Right cardiac atrium (tissue), 5 donors: Measurements from ENCODE around the gene NECTIN3. TPM values are rescaled to one million over a fixed set of nuclear protein-coding genes. Genes with fewer than 3 reads are reported as not detected.

Experiments
- ATAC-seq, 2 donors: fragments of 200-7000 bp; cut with Tn5 transposase; one replicate each; pipeline versions ENCODE4 v1.8.0 to v1.9.1; 2020; ENCODE audit warnings: moderate library complexity in 2 of 2, mild to moderate bottlenecking in 1 of 2
- DNase-seq, 3 donors: peaks; one replicate each; pipeline ENCODE4 v3.0.0-alpha.2; 2020
- H3K27ac ChIP-seq: one replicate; pipeline ENCODE4 v1.5.1; 2013; ENCODE audit warnings: mild to moderate bottlenecking, low read length, control low read depth, moderate library complexity
- H3K27me3 ChIP-seq: one replicate; pipeline ENCODE4 v1.6.1; 2013; ENCODE audit not compliant: control insufficient read depth, insufficient read depth
- H3K4me1 ChIP-seq: one replicate; pipeline ENCODE4 v1.6.1; 2013; ENCODE audit warnings: low read length; ENCODE audit not compliant: control insufficient read depth, insufficient read depth
- H3K4me3 ChIP-seq: one replicate; pipeline ENCODE4 v1.5.1; 2013; ENCODE audit warnings: low read length, control low read depth
- H3K9me3 ChIP-seq: one replicate; pipeline ENCODE4 v1.6.1; 2013; ENCODE audit warnings: low read length; ENCODE audit not compliant: control insufficient read depth
- WGBS: extraction: QIAGEN DNeasy Blood & Tissue Kit; methylation state at CpG from one replicate; pipeline ENCODE4 v1.1.7; 2013; 5-methylcytosine and 5-hydroxymethylcytosine counted together
- intact Hi-C, 4 donors: fragments of 100-400 bp; cut with DNase I; formaldehyde crosslinking; loops; one replicate each; pipeline versions ENCODE4 v1.11.0 to v1.14.0; 2022 to 2023
- polyA plus RNA-seq: library from polyadenylated mRNA; stranded (reverse); fragments of 200-250 nt; gene quantifications from one replicate; pipeline ENCODE4 v1.2.3, GENCODE V29; 2013
- total RNA-seq, 4 donors: library from RNA; stranded (reverse); fragmentation: NEBNext Ultra II Directional; extraction: Animal tissue kit (Norgen Biotek cat#: 25700); gene quantifications; one replicate each; pipeline ENCODE4 v1.2.1, GENCODE V29; 2021
- donor health status: healthy with polysubstance abuse.
- donor health status: DM: no; HTN: yes; CAD: no.
- donor health status: DM: no; HTN: no; CAD: no.
- donor health status: DM: no; HTN: yes; CAD: no; lungs with severe emphysema.
- donor health status: DM: yes; HTN: yes; CAD: no.

NECTIN3 gene
- total and polyA plus RNA-seq, 5 donors: 3.8 to 16.7 (median 14.9) TPM

DNA sequence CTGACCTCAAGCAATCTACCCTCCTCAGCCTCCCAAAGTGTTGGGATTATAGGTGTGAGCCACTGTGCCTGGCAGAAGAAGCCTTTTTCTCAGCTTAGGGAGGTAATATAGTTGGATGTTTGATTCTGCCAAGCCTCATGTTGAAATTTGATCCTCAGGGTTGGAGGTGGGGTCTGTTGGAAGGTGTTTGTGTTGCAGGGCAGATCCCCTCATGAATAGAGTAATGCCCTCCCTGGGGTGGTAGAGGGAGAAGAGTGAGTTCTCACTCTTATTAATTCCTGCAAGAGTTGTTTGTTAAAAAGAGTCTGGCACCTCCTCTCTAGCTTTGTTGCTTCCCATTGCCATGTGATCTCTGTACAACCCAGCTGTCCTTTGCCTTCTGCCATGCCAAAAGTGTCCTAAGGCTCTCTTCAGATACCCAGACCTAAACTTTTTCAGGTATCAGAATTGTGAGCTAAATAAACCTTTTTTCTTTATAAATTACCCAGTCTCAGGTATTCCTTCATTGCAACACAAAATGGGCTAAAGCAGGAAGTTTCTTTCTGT lies 16.4 kb downstream of the NECTIN3 start:
- Histone ChIP-seq H3K4me1 (peaks cover 3% of the 10 kb centered on the region), H3K27ac (no peak overlapping the region), H3K9me3 (no peaks in the 10 kb centered on the region), H3K27me3 (no peaks in the 10 kb centered on the region), H3K4me3 (no peak overlapping the region)
- ATAC-seq: no peak
- no peak for DNase-seq
- intact Hi-C loops: no loop called here

DNA sequence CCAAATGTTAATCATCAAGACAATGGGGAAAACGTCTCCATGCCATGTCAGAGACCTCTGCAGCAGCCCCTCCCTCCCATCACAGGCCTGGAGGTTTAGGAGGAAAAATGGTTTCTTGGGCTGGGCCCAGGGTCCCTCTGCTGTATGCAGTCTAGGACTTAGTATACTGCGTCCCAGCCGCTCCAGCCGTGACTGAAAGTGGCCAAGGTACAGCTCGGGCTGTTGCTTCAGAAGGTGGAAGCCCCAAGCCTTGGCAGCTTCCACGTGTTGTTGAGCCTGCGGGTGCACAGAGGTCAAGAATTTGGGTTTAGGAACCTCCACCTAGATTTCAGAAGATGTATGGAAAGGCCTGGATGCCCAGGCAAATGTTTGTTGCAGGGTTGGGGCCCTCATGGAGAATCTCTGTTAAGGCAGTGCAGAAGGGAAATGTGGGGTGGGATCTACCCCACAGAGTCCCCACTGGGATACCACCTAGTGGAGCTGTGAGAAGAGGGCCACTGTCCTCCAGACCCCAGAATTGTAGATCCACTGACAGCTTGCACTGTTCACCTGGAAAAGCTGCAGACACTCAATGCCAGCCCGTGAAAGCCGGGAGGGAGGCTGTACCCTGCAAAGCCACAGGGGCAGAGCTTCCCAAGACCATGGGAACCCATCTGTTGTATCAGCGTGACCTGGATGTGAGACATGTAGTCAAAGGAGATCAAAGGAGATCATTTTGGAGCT lies 25.0 kb downstream of the NECTIN3 start:
- Histone ChIP-seq H3K4me3 (no peak overlapping the region), H3K27me3 (no peaks in the 10 kb centered on the region), H3K27ac (no peak overlapping the region), H3K9me3 (no peaks in the 10 kb centered on the region), H3K4me1 (peaks cover 2% of the 10 kb centered on the region)
- intact Hi-C loops: no loop called here
- no peak for ATAC-seq
- 89% methylated on average over 10 of the region's 10 CpGs for WGBS
- no peak for DNase-seq

DNA sequence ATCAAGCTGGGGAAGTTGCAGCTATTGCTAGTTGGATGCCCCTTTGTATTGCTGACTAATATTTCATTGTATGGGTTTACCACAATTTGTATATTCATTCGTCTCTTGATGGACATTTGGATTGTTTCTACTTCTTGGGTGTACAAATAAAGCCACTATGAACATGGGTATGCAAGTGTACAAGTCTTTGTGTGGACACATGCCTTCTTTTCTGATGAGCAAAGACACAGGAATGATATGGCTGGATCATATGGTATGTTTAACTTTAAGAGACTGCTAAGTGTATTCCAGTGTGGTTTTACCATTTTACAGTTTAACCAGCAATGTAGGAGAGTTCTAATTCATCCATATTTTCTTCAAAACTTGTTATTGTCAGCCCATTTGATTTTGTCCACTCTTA lies 32.2 kb downstream of the NECTIN3 start:
- intact Hi-C loops: no loop called here
- no peak overlapping the region for H3K27ac ChIP-seq
- no peak overlapping the region for H3K4me3 ChIP-seq
- no peaks in the 10 kb centered on the region for H3K4me1 ChIP-seq
- H3K9me3 ChIP-seq: no peaks in the 10 kb centered on the region
- H3K27me3 ChIP-seq: no peaks in the 10 kb centered on the region
- no peak for ATAC-seq
- DNase-seq: no peak
- 87% methylated on average over 1 of the region's 1 CpG for WGBS

DNA sequence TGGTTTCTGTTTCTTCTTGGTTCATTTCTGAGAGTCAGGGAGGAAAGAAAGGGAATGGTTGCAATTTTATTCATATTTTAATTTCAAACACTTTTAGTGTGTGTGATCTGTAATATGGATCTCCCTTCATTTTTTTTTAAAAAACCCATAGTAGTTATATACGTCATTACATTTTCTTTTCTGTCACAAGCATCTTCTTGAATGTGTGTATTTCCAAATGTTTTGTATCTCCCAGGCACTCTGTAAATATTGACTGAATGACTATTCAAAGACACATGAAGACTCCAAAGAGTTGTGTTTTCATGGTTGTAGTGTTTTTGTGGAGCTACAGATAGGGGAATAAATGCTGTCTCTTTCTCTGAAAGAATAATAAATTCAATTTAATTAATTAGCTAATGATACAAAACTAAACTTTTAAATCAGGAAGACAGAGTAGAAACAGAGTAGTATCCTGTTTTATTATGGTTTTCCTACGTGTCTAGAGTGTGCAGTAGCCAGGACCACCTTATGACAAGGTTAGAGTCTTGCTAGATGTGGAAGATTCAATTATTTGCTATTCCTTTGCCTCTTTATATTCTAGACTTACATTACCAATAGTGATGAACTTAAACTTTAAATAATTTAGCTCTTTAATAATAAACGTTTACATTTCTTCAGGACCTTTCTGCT lies 35.5 kb downstream of the NECTIN3 start:
- no peaks in the 10 kb centered on the region for H3K27me3 ChIP-seq
- ATAC-seq: no peak
- no peaks in the 10 kb centered on the region for H3K9me3 ChIP-seq
- H3K4me3 ChIP-seq: no peak overlapping the region
- H3K27ac ChIP-seq: no peak overlapping the region
- DNase-seq: no peak
- no peaks in the 10 kb centered on the region for H3K4me1 ChIP-seq
- intact Hi-C loops: no loop called here
- 70% methylated on average over 3 of the region's 3 CpGs for WGBS

DNA sequence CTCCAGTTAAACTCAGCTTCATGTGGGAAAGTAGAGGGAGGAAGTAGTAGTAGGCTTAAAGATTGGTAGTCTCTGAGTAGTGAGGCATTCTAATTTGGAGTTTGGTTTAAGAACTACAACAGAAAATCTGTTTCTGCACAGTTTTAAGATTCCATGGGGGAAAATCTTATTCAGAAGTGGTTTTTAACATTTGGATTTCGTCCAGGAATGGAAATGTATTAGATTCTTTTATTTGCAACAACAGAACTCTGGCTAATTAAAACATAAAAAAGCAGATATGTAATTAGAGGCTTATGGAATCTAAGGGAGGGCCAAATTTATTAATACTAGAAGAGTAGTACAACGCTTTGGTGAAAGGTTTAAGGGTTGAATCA lies 36.0 kb downstream of the NECTIN3 start:
- no peaks in the 10 kb centered on the region for H3K27me3 ChIP-seq
- intact Hi-C loops: no loop called here
- WGBS: 61% methylated on average over 2 of the region's 2 CpGs
- no peak overlapping the region for H3K27ac ChIP-seq
- H3K9me3 ChIP-seq: no peaks in the 10 kb centered on the region
- DNase-seq: no peak
- H3K4me1 ChIP-seq: no peaks in the 10 kb centered on the region
- H3K4me3 ChIP-seq: no peak overlapping the region
- ATAC-seq: no peak

DNA sequence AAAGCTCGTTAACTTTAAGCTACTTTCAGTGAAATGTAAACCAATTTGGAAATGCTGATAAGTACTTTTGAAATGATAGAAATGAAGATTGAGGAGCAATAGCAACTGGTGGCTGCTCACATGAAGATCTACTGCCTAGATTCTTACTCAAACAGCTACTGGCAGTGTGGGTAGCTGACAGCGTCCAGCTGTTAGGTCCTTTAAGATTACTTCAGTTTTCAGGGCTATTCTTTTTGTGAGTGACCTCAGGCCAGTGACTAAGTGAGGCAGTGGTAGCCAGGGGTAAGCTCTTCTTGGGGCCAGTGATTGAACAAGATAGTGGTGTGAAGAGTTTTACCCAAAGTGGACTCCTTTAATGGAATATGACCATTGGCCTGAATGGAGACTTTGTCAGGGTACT lies 41.3 kb downstream of the NECTIN3 start:
- no peak for ATAC-seq
- H3K27ac ChIP-seq: no peak overlapping the region
- intact Hi-C loops: no loop called here
- no peak for DNase-seq
- H3K4me1 ChIP-seq: no peaks in the 10 kb centered on the region
- H3K9me3 ChIP-seq: no peaks in the 10 kb centered on the region
- 75% methylated on average over 2 of the region's 2 CpGs for WGBS
- H3K27me3 ChIP-seq: no peaks in the 10 kb centered on the region
- no peak overlapping the region for H3K4me3 ChIP-seq

DNA sequence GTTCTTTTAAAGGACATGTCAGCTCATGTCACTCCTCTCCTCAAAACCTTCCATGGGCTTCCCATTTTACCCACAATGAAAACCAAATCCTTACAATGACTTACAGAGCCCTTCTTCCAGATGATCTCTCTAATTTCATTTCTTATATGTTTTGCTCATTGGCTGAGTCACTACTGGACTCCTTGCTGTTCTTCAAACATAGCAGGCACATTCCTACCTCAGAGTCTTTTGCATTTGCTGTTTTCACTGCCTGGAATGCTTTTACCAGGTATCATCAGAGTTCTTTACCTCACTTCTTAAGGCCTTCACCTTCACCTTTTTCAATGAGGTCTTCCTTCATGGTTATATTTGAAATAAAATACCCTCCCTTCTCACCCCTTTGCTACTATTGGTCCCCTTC lies 57.3 kb downstream of the NECTIN3 start:
- Histone ChIP-seq H3K27me3 (no peaks in the 10 kb centered on the region), H3K27ac (no peak overlapping the region), H3K4me1 (no peaks in the 10 kb centered on the region), H3K9me3 (no peaks in the 10 kb centered on the region), H3K4me3 (no peak overlapping the region)
- ATAC-seq (no peak), DNase-seq (no peak)
- intact Hi-C loops: no loop called here

DNA sequence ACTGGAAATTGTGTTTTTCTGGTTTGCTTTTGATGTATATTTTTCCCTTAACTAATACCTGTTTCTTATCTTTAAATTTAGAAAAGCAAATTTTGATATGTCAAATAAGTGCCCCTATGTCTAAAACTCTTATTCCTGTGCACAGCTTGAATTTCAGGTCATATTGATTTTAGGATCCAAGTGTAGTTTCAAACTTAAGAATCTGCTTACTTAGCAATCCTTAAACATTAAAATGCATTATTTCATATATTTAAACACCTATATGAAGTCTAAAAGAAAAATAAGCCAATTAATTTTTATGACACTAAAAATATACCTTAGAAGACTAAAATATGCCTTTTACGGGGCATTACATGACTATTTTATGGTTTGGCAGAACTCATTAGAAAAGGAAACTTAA lies 59.2 kb downstream of the NECTIN3 start:
- WGBS: 96% methylated on average over 1 of the region's 1 CpG
- H3K4me3 ChIP-seq: no peak overlapping the region
- no peak overlapping the region for H3K27ac ChIP-seq
- H3K4me1 ChIP-seq: no peaks in the 10 kb centered on the region
- DNase-seq: no peak
- ATAC-seq: no peak
- intact Hi-C loops: no loop called here
- H3K27me3 ChIP-seq: no peaks in the 10 kb centered on the region
- no peaks in the 10 kb centered on the region for H3K9me3 ChIP-seq

DNA sequence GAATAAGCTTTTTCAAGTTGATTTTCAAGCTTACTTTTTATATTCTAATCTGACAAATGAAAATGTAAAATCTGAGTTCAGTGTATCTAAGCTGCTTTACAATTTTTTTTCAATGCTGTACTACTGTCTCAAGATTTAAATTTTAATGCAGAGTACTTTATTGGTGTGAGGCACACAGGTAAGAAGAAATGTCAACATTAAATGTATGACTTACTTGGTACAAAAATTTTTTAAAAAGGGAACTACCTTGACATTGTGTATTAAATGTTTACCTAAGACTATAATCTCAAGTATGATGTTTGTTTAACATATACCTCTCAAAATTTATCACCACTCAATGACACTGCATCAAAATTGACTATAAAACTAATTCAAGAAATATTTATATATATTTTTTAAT lies 62.7 kb downstream of the NECTIN3 start:
- Histone ChIP-seq H3K27ac (no peak overlapping the region), H3K4me3 (no peak overlapping the region), H3K9me3 (no peaks in the 10 kb centered on the region), H3K4me1 (no peaks in the 10 kb centered on the region), H3K27me3 (no peaks in the 10 kb centered on the region)
- intact Hi-C loops: no loop called here
- DNase-seq (no peak), ATAC-seq (no peak)

DNA sequence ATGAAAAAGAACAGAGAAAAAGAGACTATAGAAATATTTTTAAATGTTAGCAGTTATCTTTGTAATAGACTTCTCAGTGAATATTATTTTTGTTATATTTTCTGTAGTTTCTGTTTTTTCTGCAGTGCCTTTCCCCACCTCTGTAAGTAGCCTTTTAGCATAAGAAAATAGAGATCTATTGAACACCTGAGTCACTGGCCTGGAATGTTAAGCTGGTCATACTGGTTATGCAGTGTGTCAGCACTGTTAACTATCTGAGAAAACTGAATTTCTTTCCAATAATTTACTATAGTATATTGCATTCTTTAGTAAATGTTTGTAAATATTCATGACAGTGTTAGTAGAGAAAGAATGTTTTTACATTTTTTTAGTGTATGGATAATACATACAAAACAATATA lies 79.8 kb downstream of the NECTIN3 start:
- Histone ChIP-seq H3K4me3 (no peak overlapping the region), H3K27ac (no peak overlapping the region), H3K9me3 (no peaks in the 10 kb centered on the region), H3K4me1 (no peaks in the 10 kb centered on the region), H3K27me3 (no peaks in the 10 kb centered on the region)
- intact Hi-C loops: no loop called here
- ATAC-seq (no peak), DNase-seq (no peak)

DNA sequence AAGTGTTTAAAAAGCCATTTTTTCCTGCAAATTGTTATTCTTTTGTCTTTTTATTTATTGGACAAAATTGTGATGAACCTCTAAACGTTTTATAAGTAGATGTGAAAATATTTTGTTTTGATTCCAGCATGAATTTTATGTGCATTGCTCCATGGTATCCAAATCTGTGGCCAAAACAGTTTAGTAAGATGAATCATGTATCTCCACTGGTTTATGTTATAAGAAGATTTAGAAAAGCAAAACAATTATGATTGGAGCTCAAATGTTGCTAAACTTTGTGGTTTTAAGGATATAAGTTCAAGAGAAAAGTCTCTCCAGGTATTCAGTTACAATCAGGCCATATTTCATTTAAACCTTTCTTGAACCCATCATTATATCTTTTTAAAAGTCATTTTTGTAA lies 80.9 kb downstream of the NECTIN3 start:
- intact Hi-C loops: no loop called here
- no peak for DNase-seq
- Histone ChIP-seq H3K27me3 (no peaks in the 10 kb centered on the region), H3K27ac (no peak overlapping the region), H3K4me3 (no peak overlapping the region), H3K9me3 (no peaks in the 10 kb centered on the region), H3K4me1 (no peaks in the 10 kb centered on the region)
- 59% methylated on average over 1 of the region's 1 CpG for WGBS
- no peak for ATAC-seq

DNA sequence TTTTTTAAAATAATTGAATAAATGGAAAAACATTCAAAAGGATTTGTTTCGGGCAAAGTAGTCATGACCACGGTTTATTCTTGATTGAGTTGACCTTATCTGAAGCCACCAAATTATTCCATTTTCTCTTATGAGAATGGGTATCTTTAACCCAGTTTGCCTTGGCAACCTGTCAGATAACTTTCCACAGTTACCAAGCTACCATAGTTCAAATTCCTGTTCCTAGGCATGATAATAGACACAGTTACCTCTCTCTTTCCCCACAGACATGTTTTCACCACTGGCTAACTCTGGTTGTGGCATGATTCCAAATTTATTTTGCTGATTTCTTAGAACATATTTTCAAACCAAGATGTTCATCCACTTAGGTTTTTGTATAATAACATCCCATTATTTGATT lies 84.9 kb downstream of the NECTIN3 start:
- H3K27me3 ChIP-seq: no peaks in the 10 kb centered on the region
- ATAC-seq (no peak), DNase-seq (no peak)
- no peaks in the 10 kb centered on the region for H3K9me3 ChIP-seq
- no peak overlapping the region for H3K4me3 ChIP-seq
- intact Hi-C loops: no loop called here
- no peaks in the 10 kb centered on the region for H3K4me1 ChIP-seq
- H3K27ac ChIP-seq: no peak overlapping the region
- WGBS: 95% methylated on average over 2 of the region's 2 CpGs
